GM19455 (cell line): ENCODE results near the gene AFTPH.

ENCODE experiments used
- ATAC-seq: cut with Tn5 transposase; IDR thresholded peaks from one replicate; pipeline ENCODE4 v1.9.1; 2021; ENCODE audit not compliant: unreplicated experiment

Gene AFTPH

GRCh38 chr2:64586883-64587481, 62.9 kb downstream of the AFTPH start:
- no peak for ATAC-seq

- no peak for ATAC-seq
Observed at GRCh38 chr2:64587561-64587960, 63.4 kb downstream of the AFTPH start.

- ATAC-seq, result no peak
Observed at GRCh38 chr2:64591188-64591587, 67.1 kb downstream of the AFTPH start.

- ATAC-seq, result no peak
Observed at GRCh38 chr2:64593035-64593655, 69.0 kb downstream of the AFTPH start.

- ATAC-seq, result no peak
Observed at GRCh38 chr2:64594226-64594989, 70.3 kb downstream of the AFTPH start.

- ATAC-seq, result no peak
Observed at GRCh38 chr2:64595397-64596176, 71.5 kb downstream of the AFTPH start.

GRCh38 chr2:64598226-64598625, 74.1 kb downstream of the AFTPH start:
- ATAC-seq, result no peak

- ATAC-seq, result no peak
Observed at GRCh38 chr2:64599469-64599868, 75.3 kb downstream of the AFTPH start.

GRCh38 chr2:64601034-64601754, 77.1 kb downstream of the AFTPH start:
- ATAC-seq, result no peak

- ATAC-seq, result no peak
Observed at GRCh38 chr2:64601785-64602391, 77.8 kb downstream of the AFTPH start.

GRCh38 chr2:64602436-64602835, 78.3 kb downstream of the AFTPH start:
- no peak for ATAC-seq

GRCh38 chr2:64604155-64604554, 80.0 kb downstream of the AFTPH start:
- ATAC-seq, result no peak

- no peak for ATAC-seq
Observed at GRCh38 chr2:64605026-64605471, 80.9 kb downstream of the AFTPH start.

GRCh38 chr2:64605991-64606478, 81.9 kb downstream of the AFTPH start:
- no peak for ATAC-seq

GRCh38 chr2:64606479-64607363, 82.6 kb downstream of the AFTPH start:
- ATAC-seq, result peak; percentile 83

- ATAC-seq, result no peak
Observed at GRCh38 chr2:64607381-64608304, 83.5 kb downstream of the AFTPH start.

GRCh38 chr2:64608867-64609226, 84.7 kb downstream of the AFTPH start:
- ATAC-seq, result peak; percentile 9
